Upper lobe of left lung (tissue), 4 donors: ENCODE data around the gene GIMAP5.

Source experiments
- POLR2AphosphoS5 ChIP-seq, 2 donors: sonication (generic); formaldehyde crosslinking; IDR thresholded peaks; one replicate each; pipeline ENCODE4 v1.5.1; 2017; ENCODE audit warnings: antibody characterized with exemption in 2 of 2
- TF ChIP-seq, protein P1 (sequence below), 6 experiments: fragments of 450-650 bp in 4 of 6; fragments of 200-600 bp in 2 of 6; sonication (generic) in 2 of 6; IDR thresholded peaks; one replicate each; pipeline ENCODE4 v1.5.1; 2016 to 2019; ENCODE audit warnings: antibody characterized with exemption in 6 of 6

GRCh38 chr7:150739033-150739432 lies 1.8 kb downstream of the GIMAP5 start:
- TF ChIP-seq, protein P1, sequence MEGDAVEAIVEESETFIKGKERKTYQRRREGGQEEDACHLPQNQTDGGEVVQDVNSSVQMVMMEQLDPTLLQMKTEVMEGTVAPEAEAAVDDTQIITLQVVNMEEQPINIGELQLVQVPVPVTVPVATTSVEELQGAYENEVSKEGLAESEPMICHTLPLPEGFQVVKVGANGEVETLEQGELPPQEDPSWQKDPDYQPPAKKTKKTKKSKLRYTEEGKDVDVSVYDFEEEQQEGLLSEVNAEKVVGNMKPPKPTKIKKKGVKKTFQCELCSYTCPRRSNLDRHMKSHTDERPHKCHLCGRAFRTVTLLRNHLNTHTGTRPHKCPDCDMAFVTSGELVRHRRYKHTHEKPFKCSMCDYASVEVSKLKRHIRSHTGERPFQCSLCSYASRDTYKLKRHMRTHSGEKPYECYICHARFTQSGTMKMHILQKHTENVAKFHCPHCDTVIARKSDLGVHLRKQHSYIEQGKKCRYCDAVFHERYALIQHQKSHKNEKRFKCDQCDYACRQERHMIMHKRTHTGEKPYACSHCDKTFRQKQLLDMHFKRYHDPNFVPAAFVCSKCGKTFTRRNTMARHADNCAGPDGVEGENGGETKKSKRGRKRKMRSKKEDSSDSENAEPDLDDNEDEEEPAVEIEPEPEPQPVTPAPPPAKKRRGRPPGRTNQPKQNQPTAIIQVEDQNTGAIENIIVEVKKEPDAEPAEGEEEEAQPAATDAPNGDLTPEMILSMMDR (IDR thresholded peaks at IDR 0.05), result peak in 1 of 6 experiments; percentile 11
- no peak for TF ChIP-seq POLR2AphosphoS5 (IDR thresholded peaks at IDR 0.05)
